NT2/D1 (cell line): ENCODE measurements around the gene IFRD2.
"Not testable (repeated sequence)": the region's sequence is repeated elsewhere in the genome, so short reads cannot be mapped to it uniquely, and the experiment has no call there.

ENCODE experiments used
- DNase-seq: peaks from one replicate; pipeline ENCODE4 v3.0.0-alpha.2; 2011; ENCODE audit warnings: low read depth, low spot score
- H3K27me3 ChIP-seq: 2 replicates; pipeline ENCODE4 v1.6.0; 2011; ENCODE audit warnings: mild to moderate bottlenecking; ENCODE audit not compliant: insufficient read length, insufficient read depth
- H3K36me3 ChIP-seq: 2 replicates; pipeline ENCODE4 v1.6.1; 2011; ENCODE audit warnings: mild to moderate bottlenecking, low read length, mixed read lengths; ENCODE audit not compliant: insufficient read depth, insufficient read length
- H3K4me1 ChIP-seq: 2 replicates; pipeline ENCODE4 v1.5.1; 2011; ENCODE audit not compliant: insufficient read depth, insufficient read length
- H3K4me3 ChIP-seq: 2 replicates; pipeline ENCODE4 v1.5.1; 2011; ENCODE audit warnings: low read depth; ENCODE audit not compliant: insufficient read length
- H3K9ac ChIP-seq: 2 replicates; pipeline ENCODE4 v1.6.0; 2011; ENCODE audit warnings: low read depth; ENCODE audit not compliant: insufficient read length
- H3K9me3 ChIP-seq: 2 replicates; pipeline ENCODE4 v1.5.1; 2011; ENCODE audit warnings: mild to moderate bottlenecking, low read length; ENCODE audit not compliant: insufficient read depth
- SUZ12 ChIP-seq: IDR thresholded peaks from 2 replicates; pipeline ENCODE4 v1.6.1; 2011; ENCODE audit not compliant: insufficient read length, insufficient read depth; ENCODE audit errors: extremely low read depth
- YY1 ChIP-seq: IDR thresholded peaks from 2 replicates; pipeline ENCODE4 v1.6.1; 2011; ENCODE audit not compliant: insufficient read length, insufficient read depth
- ZNF274 ChIP-seq: IDR thresholded peaks from 2 replicates; pipeline ENCODE4 v1.6.1; 2011; ENCODE audit warnings: mild to moderate bottlenecking, low read depth, low read length

Gene IFRD2

GRCh38 chr3:50319181-50319893, 27.1 kb upstream of the IFRD2 start:
- no peak overlapping the region for H3K4me3 ChIP-seq

GRCh38 chr3:50318615-50319014, 26.4 kb upstream of the IFRD2 start:
- no peaks in the 10 kb centered on the region for H3K27me3 ChIP-seq
- no peak overlapping the region for H3K4me3 ChIP-seq
- H3K4me1 ChIP-seq: peaks cover 50% of the 10 kb centered on the region
- TF ChIP-seq YY1 (no peak), SUZ12 (no peak), ZNF274 (no peak)
- no peak for DNase-seq
- H3K9ac ChIP-seq: peak overlapping the region; percentile 57
- H3K9me3 ChIP-seq: no peaks in the 10 kb centered on the region
- peaks cover 65% of the 10 kb centered on the region for H3K36me3 ChIP-seq

More at GRCh38 chr3:50319181-50319893, 27.1 kb upstream of the IFRD2 start:
- H3K36me3 ChIP-seq: peaks cover 71% of the 10 kb centered on the region
- TF ChIP-seq ZNF274 (no peak), YY1 (no peak), SUZ12 (no peak)
- peaks cover 58% of the 10 kb centered on the region for H3K4me1 ChIP-seq
- H3K27me3 ChIP-seq: no peaks in the 10 kb centered on the region
- peak overlapping the region; percentile 99 for H3K9ac ChIP-seq
- no peaks in the 10 kb centered on the region for H3K9me3 ChIP-seq
- DNase-seq: no peak

- Histone ChIP-seq H3K4me3 (no peak overlapping the region), H3K9me3 (no peaks in the 10 kb centered on the region), H3K4me1 (peaks cover 46% of the 10 kb centered on the region), H3K9ac (peak overlapping the region; percentile 57), H3K36me3 (peaks cover 62% of the 10 kb centered on the region), H3K27me3 (no peaks in the 10 kb centered on the region)
- TF ChIP-seq ZNF274 (no peak), SUZ12 (no peak), YY1 (no peak)
- DNase-seq: no peak
These were observed 25.9 kb upstream of the IFRD2 start for GRCh38 chr3:50318163-50318562.

GRCh38 chr3:50317300-50317699, 25.1 kb upstream of the IFRD2 start:
- H3K9ac ChIP-seq: peak overlapping the region; percentile 66
- DNase-seq: no peak
- H3K4me3 ChIP-seq: no peak overlapping the region
- no peaks in the 10 kb centered on the region for H3K9me3 ChIP-seq
- peaks cover 39% of the 10 kb centered on the region for H3K4me1 ChIP-seq
- H3K36me3 ChIP-seq: peaks cover 62% of the 10 kb centered on the region
- no peaks in the 10 kb centered on the region for H3K27me3 ChIP-seq
- TF ChIP-seq YY1 (no peak), ZNF274 (no peak)

- no peak for DNase-seq
- H3K4me1 ChIP-seq: peaks cover 39% of the 10 kb centered on the region
- TF ChIP-seq SUZ12 (no peak), ZNF274 (no peak), YY1 (no peak)
- peaks cover 62% of the 10 kb centered on the region for H3K36me3 ChIP-seq
- no peaks in the 10 kb centered on the region for H3K27me3 ChIP-seq
- H3K9me3 ChIP-seq: no peaks in the 10 kb centered on the region
- H3K9ac ChIP-seq: peak overlapping the region; percentile 66
- H3K4me3 ChIP-seq: no peak overlapping the region
These were observed 24.5 kb upstream of the IFRD2 start for GRCh38 chr3:50316657-50317242.

- DNase-seq: no peak
- Histone ChIP-seq H3K36me3 (peaks cover 52% of the 10 kb centered on the region), H3K9me3 (peaks cover 1% of the 10 kb centered on the region; the same call in 1 of the 2 replicates), H3K4me1 (peaks cover 30% of the 10 kb centered on the region), H3K4me3 (no peak overlapping the region), H3K9ac (no peak overlapping the region), H3K27me3 (no peaks in the 10 kb centered on the region)
- TF ChIP-seq YY1: no peak
- no peak for TF ChIP-seq SUZ12
- no peak for TF ChIP-seq ZNF274
These were observed 22.6 kb upstream of the IFRD2 start for GRCh38 chr3:50314816-50315215.

- H3K27me3 ChIP-seq: no peaks in the 10 kb centered on the region
- no peak for TF ChIP-seq SUZ12
- no peak for TF ChIP-seq ZNF274
- no peak for TF ChIP-seq YY1
- no peak overlapping the region for H3K4me3 ChIP-seq
- H3K36me3 ChIP-seq: peaks cover 47% of the 10 kb centered on the region
- no peak for DNase-seq
- H3K4me1 ChIP-seq: peaks cover 26% of the 10 kb centered on the region
- no peak overlapping the region for H3K9ac ChIP-seq
- H3K9me3 ChIP-seq: peaks cover 6% of the 10 kb centered on the region; the same call in 1 of the 2 replicates
These were observed 22.1 kb upstream of the IFRD2 start for GRCh38 chr3:50314342-50314741.

- Histone ChIP-seq H3K36me3 (peaks cover 24% of the 10 kb centered on the region), H3K9me3 (peaks cover 24% of the 10 kb centered on the region)
- not testable (repeated sequence) for DNase-seq, H3K9ac ChIP-seq, H3K4me3 ChIP-seq, H3K27me3 ChIP-seq, H3K4me1 ChIP-seq
These were observed 19.8 kb upstream of the IFRD2 start for GRCh38 chr3:50312041-50312440.
